GM13976 (cell line): ENCODE measurements around the gene UBE2L6.

Source experiments
- DNase-seq: peaks from one replicate; pipeline ENCODE4 v3.0.0; 2012; ENCODE audit warnings: low spot score
- CTCF ChIP-seq: IDR thresholded peaks from 2 replicates; pipeline ENCODE4 v1.5.1; 2012; ENCODE audit warnings: borderline replicate concordance, mild to moderate bottlenecking; ENCODE audit not compliant: insufficient read depth; ENCODE audit errors: extremely low read depth, missing control alignments, control extremely low read depth
- in situ Hi-C: fragments of 300-500 bp; cut with MboI; formaldehyde crosslinking; loops from one replicate; pipeline ENCODE4 v1.12.0; 2022; ENCODE audit warnings: low sequenced_read_pairs, mixed read lengths, inconsistent platforms; ENCODE audit not compliant: unreplicated experiment

UBE2L6 gene

GRCh38 chr11:57523419-57523818 is 44.1 kb downstream of the UBE2L6 start:
- TF ChIP-seq CTCF: no peak
- DNase-seq: no peak
- in situ Hi-C loops: loop anchor here (10.0 kb wide), 1 partner anchor 179 kb away; no protein-coding TSS in a partner anchor

GRCh38 chr11:57521116-57521515 is 46.4 kb downstream of the UBE2L6 start:
- TF ChIP-seq CTCF: no peak
- in situ Hi-C loops: loop anchor here (10.0 kb wide), 1 partner anchor 176 kb away; no protein-coding TSS in a partner anchor
- DNase-seq: no peak

- DNase-seq: no peak
- in situ Hi-C loops: no loop called here
- TF ChIP-seq CTCF: no peak
These were observed 51.4 kb downstream of the UBE2L6 start for GRCh38 chr11:57516061-57516443.

- DNase-seq: peak; percentile 75
- TF ChIP-seq CTCF: no peak
- in situ Hi-C loops: no loop called here
These were observed 52.0 kb downstream of the UBE2L6 start, which contains the start of gene SLC43A1 for GRCh38 chr11:57515332-57516060. SLC43A1 (minus strand) TSS chr11:57515702; CDS start chr11:57514111, 1,591 bp downstream.

GRCh38 chr11:57514538-57515331 is 52.7 kb downstream of the UBE2L6 start:
- in situ Hi-C loops: no loop called here
- TF ChIP-seq CTCF: no peak
- peak; percentile 83 for DNase-seq

- in situ Hi-C loops: no loop called here
- TF ChIP-seq CTCF: no peak
- peak; percentile 71 for DNase-seq
These were observed 53.4 kb downstream of the UBE2L6 start for GRCh38 chr11:57513911-57514537.
